OCI-LY3 (cell line): ENCODE data around the gene ZNF654.

Source experiments
- H2AFZ ChIP-seq: fragments of 200-600, 300-600 bp; shearing (Covaris generic); 2 replicates; pipeline ENCODE4 v1.6.0; 2014; ENCODE audit warnings: antibody characterized with exemption, low read depth, low read length
- H3K27ac ChIP-seq: fragments of 200-600, 300-600 bp; sonication (generic); 2 replicates; pipeline ENCODE4 v1.5.1; 2014; ENCODE audit warnings: mild to moderate bottlenecking, low read length, moderate library complexity, mixed read lengths
- H3K27me3 ChIP-seq: fragments of 200-600, 300-600 bp; sonication (generic); 2 replicates; pipeline ENCODE4 v1.6.1; 2014; ENCODE audit warnings: low read depth, low read length, mixed read lengths
- H3K36me3 ChIP-seq: fragments of 200-600, 300-600 bp; sonication (generic); replicated peaks from 2 replicates; pipeline ENCODE3; 2014; ENCODE audit warnings: low read depth, low read length, mixed read lengths
- H3K4me1 ChIP-seq: fragments of 300-600, 200-600 bp; sonication (generic); 2 replicates; pipeline ENCODE4 v1.6.1; 2014; ENCODE audit warnings: low read length, mixed read lengths
- H3K4me2 ChIP-seq: fragments of 200-600, 300-600 bp; sonication (generic); 2 replicates; pipeline ENCODE4 v1.6.1; 2014; ENCODE audit warnings: low read length, mixed read lengths
- H3K4me3 ChIP-seq: fragments of 300-600, 200-600 bp; sonication (generic); 2 replicates; pipeline ENCODE4 v1.5.1; 2014; ENCODE audit warnings: antibody characterized with exemption, mild to moderate bottlenecking, low read length, moderate library complexity
- H3K79me2 ChIP-seq: fragments of 300-600, 200-600 bp; shearing (Covaris generic); 2 replicates; pipeline ENCODE4 v1.6.1; 2014; ENCODE audit warnings: mild to moderate bottlenecking, low read length, mixed read lengths
- H3K9ac ChIP-seq: fragments of 300-600, 200-600 bp; shearing (Covaris generic); 2 replicates; pipeline ENCODE4 v1.6.0; 2014; ENCODE audit warnings: mild to moderate bottlenecking, low read length, moderate library complexity
- H3K9me3 ChIP-seq: fragments of 200-600, 300-600 bp; shearing (Covaris generic); 2 replicates; pipeline ENCODE4 v1.6.1; 2014; ENCODE audit warnings: low read length, mixed read lengths; ENCODE audit not compliant: insufficient read depth
- H4K20me1 ChIP-seq: fragments of 200-600, 300-600 bp; sonication (generic); 2 replicates; pipeline ENCODE4 v1.6.1; 2016; ENCODE audit warnings: low read length, mixed read lengths; ENCODE audit not compliant: insufficient read depth
- CTCF ChIP-seq: fragments of 200-600, 300-600 bp; sonication (generic); IDR thresholded peaks from 2 replicates; pipeline ENCODE4 v1.5.1; 2014; ENCODE audit warnings: antibody characterized with exemption, low read length, low read depth
- EZH2phosphoT487 ChIP-seq: fragments of 200-600 bp; shearing (Covaris generic); IDR thresholded peaks from 2 replicates; pipeline ENCODE4 v1.6.1; 2018; ENCODE audit warnings: antibody characterized with exemption, mixed run types, low read depth

The ZNF654 gene

GRCh38 chr3:88151358-88151757 is 92.3 kb downstream of the ZNF654 start:
- Histone ChIP-seq H3K4me1 (peaks cover 40% of the 10 kb centered on the region), H4K20me1 (peaks cover 10% of the 10 kb centered on the region), H3K4me3 (peak overlapping the region; percentile 81), H3K27me3 (no peaks in the 10 kb centered on the region), H3K27ac (peak overlapping the region; percentile 94), H3K36me3 (peaks cover 25% of the 10 kb centered on the region), H3K4me2 (peak overlapping the region; percentile 88), H2AFZ (no peak overlapping the region), H3K9me3 (no peaks in the 10 kb centered on the region), H3K79me2 (peaks cover 98% of the 10 kb centered on the region), H3K9ac (peak overlapping the region; percentile 95)
- TF ChIP-seq EZH2phosphoT487 (no peak), CTCF (no peak)

- TF ChIP-seq CTCF (no peak), EZH2phosphoT487 (no peak)
- H2AFZ ChIP-seq = no peak overlapping the region
- H3K79me2 ChIP-seq = peaks cover 98% of the 10 kb centered on the region
- H3K36me3 ChIP-seq = peaks cover 39% of the 10 kb centered on the region
- H3K27me3 ChIP-seq = no peaks in the 10 kb centered on the region
- peak overlapping the region; percentile 88 for H3K4me2 ChIP-seq
- peak overlapping the region; percentile 94 for H3K27ac ChIP-seq
- peaks cover 25% of the 10 kb centered on the region for H4K20me1 ChIP-seq
- peak overlapping the region; percentile 81 for H3K4me3 ChIP-seq
- peaks cover 48% of the 10 kb centered on the region for H3K4me1 ChIP-seq
- H3K9ac ChIP-seq = peak overlapping the region; percentile 95
- H3K9me3 ChIP-seq = no peaks in the 10 kb centered on the region
Measured at GRCh38 chr3:88152841-88153240, 93.8 kb downstream of the ZNF654 start.

- Histone ChIP-seq H3K4me1 (no peaks in the 10 kb centered on the region), H4K20me1 (peaks cover 47% of the 10 kb centered on the region), H3K36me3 (peaks cover 49% of the 10 kb centered on the region), H3K27me3 (no peaks in the 10 kb centered on the region), H2AFZ (no peak overlapping the region), H3K9me3 (no peaks in the 10 kb centered on the region), H3K9ac (no peak overlapping the region), H3K4me2 (no peak overlapping the region), H3K27ac (no peak overlapping the region), H3K4me3 (no peak overlapping the region), H3K79me2 (peaks cover 69% of the 10 kb centered on the region)
- TF ChIP-seq CTCF (no peak), EZH2phosphoT487 (no peak)
Measured at GRCh38 chr3:88166419-88166971, 107.4 kb downstream of the ZNF654 start.

GRCh38 chr3:88167173-88167572 is 108.1 kb downstream of the ZNF654 start:
- H3K27ac ChIP-seq = no peak overlapping the region
- H3K4me2 ChIP-seq = no peak overlapping the region
- H4K20me1 ChIP-seq = peaks cover 46% of the 10 kb centered on the region
- no peaks in the 10 kb centered on the region for H3K4me1 ChIP-seq
- no peak overlapping the region for H3K4me3 ChIP-seq
- H3K36me3 ChIP-seq = peaks cover 51% of the 10 kb centered on the region
- no peak overlapping the region for H3K9ac ChIP-seq
- no peaks in the 10 kb centered on the region for H3K27me3 ChIP-seq
- no peak overlapping the region for H2AFZ ChIP-seq
- H3K79me2 ChIP-seq = peaks cover 62% of the 10 kb centered on the region
- TF ChIP-seq CTCF (no peak), EZH2phosphoT487 (no peak)
- no peaks in the 10 kb centered on the region for H3K9me3 ChIP-seq
